Mucosa of stomach (tissue), 1 donor: Measurements from ENCODE around the gene PABPN1.

Experiments used
- H3K27me3 ChIP-seq: one replicate; pipeline ENCODE4 v1.7.0; 2013; ENCODE audit warnings: mild to moderate bottlenecking, low read length; ENCODE audit not compliant: control insufficient read depth, insufficient read depth
- H3K36me3 ChIP-seq: one replicate; pipeline ENCODE4 v1.7.0; 2013; ENCODE audit warnings: low read length; ENCODE audit not compliant: control insufficient read depth, insufficient read depth
- H3K4me1 ChIP-seq: one replicate; pipeline ENCODE4 v1.7.0; 2013; ENCODE audit warnings: mild to moderate bottlenecking, low read length; ENCODE audit not compliant: control insufficient read depth, insufficient read depth
- H3K4me3 ChIP-seq: one replicate; pipeline ENCODE4 v1.7.0; 2013; ENCODE audit warnings: low read length
- H3K9ac ChIP-seq: one replicate; pipeline ENCODE4 v1.7.0; 2013; ENCODE audit warnings: mild to moderate bottlenecking, low read length, moderate library complexity
- H3K9me3 ChIP-seq: one replicate; pipeline ENCODE4 v1.7.0; 2013; ENCODE audit warnings: mild to moderate bottlenecking, low read length, moderate library complexity; ENCODE audit not compliant: control insufficient read depth
- donor health status: Pancreatic carcinoma.

Gene PABPN1

DNA sequence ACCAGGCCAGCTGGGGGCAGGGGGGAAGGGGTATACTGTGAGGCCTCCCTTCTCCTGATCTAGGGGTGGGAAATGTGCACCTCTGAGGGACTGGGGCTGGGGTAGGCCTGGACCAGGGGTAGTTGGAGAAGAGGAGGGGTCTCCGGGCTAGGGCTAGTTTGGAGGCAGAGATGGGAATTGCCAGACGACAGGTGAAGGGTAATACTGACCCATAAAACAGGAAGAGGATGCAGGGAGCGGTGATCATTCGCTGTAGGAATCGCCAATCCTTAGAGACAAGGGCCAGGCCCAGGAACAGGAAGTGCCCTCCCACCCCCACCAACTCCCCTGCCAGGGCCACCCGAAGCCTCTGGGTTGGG, 27.0 kb downstream of the PABPN1 start:
- Histone ChIP-seq H3K9ac (no peak overlapping the region), H3K4me1 (peaks cover 9% of the 10 kb centered on the region), H3K9me3 (no peaks in the 10 kb centered on the region), H3K36me3 (no peaks in the 10 kb centered on the region), H3K4me3 (no peak overlapping the region), H3K27me3 (peaks cover 28% of the 10 kb centered on the region)

DNA sequence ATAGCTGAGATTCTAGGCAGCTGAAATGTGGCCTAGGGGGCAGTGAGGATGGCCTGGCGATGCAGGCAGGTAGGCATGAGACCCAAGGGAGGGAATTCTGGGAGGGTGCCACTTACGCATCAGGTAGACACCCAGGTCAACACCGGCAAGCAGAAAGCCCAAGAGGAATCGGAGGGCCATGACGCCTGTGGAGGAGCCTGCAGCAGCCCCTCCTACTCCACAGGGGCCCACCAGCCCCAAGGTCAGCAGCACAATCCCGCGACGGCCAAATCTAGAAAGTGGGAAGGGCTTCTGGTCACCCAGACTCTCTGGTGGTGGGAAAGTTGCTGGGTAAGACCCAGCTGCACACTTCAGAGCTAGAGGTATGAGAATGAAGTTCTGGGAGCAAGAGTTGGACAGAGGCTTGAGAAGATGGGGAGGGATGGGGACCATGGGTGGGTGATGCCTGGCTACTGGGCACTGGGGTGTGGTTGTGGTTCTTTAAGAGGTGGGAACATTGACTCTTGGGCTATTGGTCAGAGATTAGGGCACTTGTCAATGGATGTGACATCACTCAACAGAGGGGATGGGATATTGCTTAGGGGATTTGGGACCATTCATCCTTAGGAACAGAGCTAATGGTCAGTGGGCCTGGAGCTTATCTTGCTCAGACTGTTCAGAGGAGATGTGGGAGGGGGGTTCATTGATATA, 28.0 kb downstream of the PABPN1 start:
- Histone ChIP-seq H3K27me3 (peaks cover 30% of the 10 kb centered on the region), H3K9me3 (no peaks in the 10 kb centered on the region), H3K36me3 (no peaks in the 10 kb centered on the region), H3K4me1 (peaks cover 9% of the 10 kb centered on the region), H3K9ac (no peak overlapping the region), H3K4me3 (no peak overlapping the region)

DNA sequence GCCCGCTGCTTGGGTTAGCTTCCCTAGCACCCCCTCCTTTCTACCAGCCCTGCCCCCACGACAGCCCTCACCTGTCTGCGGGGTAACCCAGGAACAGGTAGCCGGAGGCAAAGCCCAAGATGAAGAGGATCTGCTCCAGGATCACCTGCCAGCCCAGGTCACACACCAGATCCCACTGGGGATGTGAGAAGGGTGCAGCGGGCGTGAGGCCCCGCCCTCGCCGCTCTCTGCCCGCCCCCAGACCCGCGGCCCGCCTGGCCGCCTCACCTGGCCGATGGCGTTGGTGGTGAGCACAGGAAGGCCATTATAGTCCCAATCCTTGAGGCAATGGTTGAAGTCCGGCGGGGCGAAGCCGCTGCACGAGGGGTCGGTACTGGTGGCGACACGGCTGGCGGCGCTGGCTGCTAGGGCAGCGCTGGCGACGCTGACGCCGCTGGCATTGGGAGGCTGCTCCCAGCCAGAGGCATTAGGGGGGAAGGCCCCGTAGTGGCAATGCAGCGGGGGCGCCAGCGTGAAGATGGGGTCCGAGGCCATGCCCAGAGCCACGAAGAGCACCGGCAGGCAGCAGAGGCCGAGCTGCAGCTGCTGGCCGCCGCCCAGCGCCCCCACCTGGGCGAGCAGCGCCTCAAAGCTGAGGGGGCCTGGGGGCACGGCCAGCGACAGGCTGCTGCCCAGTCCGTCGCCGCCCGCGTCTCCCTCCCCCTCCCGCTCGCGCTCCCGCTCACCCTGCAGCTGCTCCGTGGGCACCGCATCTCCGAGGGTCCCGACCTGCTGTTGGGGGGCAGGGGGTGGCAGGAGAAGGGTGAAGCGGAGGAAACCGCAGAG, 30.6 kb downstream of the PABPN1 start:
- H3K27me3 ChIP-seq = peaks cover 35% of the 10 kb centered on the region
- H3K36me3 ChIP-seq = no peaks in the 10 kb centered on the region
- no peaks in the 10 kb centered on the region for H3K9me3 ChIP-seq
- H3K4me3 ChIP-seq = no peak overlapping the region
- peaks cover 9% of the 10 kb centered on the region for H3K4me1 ChIP-seq
- peak overlapping the region; percentile 44 for H3K9ac ChIP-seq

DNA sequence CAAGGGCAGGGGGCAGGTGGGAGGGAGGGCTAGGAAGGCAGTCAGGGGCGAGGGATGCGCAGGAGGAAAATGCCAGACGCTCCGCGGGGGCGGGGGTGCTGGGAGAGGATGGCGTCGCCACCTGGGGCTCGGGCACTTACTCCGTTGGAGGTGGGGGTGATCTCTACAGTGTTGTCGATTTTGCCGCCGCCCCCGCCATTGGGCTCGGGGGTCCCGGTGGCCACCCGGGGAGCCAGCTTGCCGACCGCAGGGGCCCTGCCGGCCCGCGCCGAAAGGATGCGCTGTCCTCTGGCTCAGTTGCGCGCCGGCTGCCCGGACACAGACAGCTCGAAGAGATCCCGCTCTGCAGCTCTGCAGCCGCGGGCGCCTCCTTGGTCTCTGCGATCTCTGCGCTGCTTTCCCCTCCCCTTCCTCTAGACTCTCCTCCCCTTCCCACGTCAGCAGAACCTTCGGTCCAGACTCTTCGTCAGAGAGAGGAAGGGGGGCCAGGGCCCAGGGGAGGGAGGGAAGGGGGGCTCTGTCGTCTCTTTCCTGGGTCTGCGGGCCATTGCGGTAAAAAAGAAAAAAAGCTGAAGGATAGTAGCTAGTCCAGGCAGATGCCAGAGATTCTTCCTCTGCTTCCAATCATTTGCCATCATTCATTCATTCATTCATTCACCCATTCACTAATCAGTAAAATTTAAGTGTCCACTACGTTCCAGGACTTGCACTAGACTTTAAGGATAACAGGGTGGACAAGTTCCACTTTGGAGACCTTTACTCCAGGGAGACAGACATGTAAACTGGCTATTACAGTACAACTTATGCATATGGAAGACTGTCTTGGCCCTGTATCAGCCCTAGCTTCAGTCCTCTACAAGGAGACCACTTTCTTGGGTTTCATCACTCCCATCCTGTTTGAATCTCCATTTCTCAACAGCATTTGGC, 31.5 kb downstream of the PABPN1 start, which contains the start of gene SLC22A17:
SLC22A17 (minus strand) TSS at position 382 of the 927 bp plus-strand sequence.
- H3K9me3 ChIP-seq = no peaks in the 10 kb centered on the region
- H3K9ac ChIP-seq = peak within 1 kb of the TSS; percentile 44
- H3K4me3 ChIP-seq = peak within 1 kb of the TSS; percentile 7
- peaks cover 9% of the 10 kb centered on the region for H3K4me1 ChIP-seq
- no peaks in the 10 kb centered on the region for H3K36me3 ChIP-seq
- H3K27me3 ChIP-seq = peaks cover 35% of the 10 kb centered on the region

DNA sequence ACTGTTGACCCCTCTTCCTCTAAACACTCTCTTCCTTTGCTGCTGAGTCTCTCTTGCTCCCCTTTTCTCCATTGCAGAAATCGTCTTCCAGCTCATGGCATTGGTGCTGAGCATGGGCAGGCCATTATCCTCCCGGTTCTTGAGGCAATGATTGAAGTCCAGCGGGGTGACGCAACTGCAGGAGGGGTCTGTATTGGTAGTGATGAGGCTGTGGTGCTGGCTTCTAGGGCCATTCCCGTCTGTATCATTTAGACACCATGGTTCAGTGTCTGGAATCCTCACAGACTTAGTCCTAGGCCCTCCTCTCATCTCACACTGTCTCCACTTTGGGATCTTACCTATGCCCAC, 32.1 kb downstream of the PABPN1 start:
- Histone ChIP-seq H3K9ac (no peak overlapping the region), H3K36me3 (no peaks in the 10 kb centered on the region), H3K27me3 (peaks cover 35% of the 10 kb centered on the region), H3K4me3 (no peak overlapping the region), H3K9me3 (no peaks in the 10 kb centered on the region), H3K4me1 (peaks cover 9% of the 10 kb centered on the region)

DNA sequence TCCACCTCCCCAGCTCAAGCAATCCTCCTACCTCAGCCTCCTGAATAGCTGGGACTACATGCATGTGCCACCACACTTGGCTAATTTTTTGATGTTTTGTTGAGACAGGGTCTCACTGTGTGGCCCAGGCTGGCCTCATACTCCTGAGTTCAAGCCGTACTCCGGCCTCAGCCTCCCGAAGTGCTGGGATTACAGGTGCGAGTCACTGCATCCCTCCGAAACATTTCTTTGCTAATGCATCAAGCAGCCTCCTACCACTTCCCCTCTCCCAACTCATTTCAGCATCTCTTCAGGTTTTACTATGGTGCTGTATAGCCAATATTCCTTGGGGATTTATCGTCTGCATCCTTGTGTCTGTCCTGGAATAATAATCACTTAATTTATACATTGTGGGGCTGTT, 33.7 kb downstream of the PABPN1 start:
- Histone ChIP-seq H3K9ac (no peak overlapping the region), H3K27me3 (peaks cover 36% of the 10 kb centered on the region), H3K4me3 (no peak overlapping the region), H3K9me3 (no peaks in the 10 kb centered on the region), H3K4me1 (peaks cover 9% of the 10 kb centered on the region), H3K36me3 (no peaks in the 10 kb centered on the region)

DNA sequence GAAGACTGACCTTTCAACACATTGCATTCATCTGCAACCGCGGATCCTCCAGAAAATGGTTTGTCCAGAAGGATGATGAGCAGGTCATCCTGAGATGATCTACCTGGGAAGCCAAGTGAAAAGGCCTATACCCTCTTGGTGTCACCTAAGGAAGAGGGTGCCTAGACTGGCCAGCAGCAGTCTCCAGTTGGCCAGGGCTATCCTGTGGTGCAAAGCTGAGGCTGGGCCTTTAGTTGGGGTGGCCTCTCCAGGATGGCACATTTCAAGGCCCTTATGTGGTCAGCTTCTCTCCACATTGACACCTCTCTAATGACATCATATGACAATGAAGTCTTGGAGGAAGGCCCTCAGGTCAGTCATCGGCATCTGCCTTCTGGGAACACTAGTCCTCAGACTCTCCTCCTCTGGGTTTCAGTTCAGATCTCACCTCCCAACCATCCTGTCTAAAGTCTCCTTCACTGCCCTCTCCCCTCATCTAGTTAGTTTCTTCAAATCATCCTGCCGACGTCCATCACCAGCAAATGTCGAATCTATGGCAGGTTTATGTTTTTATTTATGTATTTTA, 34.7 kb downstream of the PABPN1 start:
- Histone ChIP-seq H3K9ac (no peak overlapping the region), H3K36me3 (no peaks in the 10 kb centered on the region), H3K9me3 (no peaks in the 10 kb centered on the region), H3K27me3 (peaks cover 34% of the 10 kb centered on the region), H3K4me1 (peaks cover 9% of the 10 kb centered on the region), H3K4me3 (no peak overlapping the region)

DNA sequence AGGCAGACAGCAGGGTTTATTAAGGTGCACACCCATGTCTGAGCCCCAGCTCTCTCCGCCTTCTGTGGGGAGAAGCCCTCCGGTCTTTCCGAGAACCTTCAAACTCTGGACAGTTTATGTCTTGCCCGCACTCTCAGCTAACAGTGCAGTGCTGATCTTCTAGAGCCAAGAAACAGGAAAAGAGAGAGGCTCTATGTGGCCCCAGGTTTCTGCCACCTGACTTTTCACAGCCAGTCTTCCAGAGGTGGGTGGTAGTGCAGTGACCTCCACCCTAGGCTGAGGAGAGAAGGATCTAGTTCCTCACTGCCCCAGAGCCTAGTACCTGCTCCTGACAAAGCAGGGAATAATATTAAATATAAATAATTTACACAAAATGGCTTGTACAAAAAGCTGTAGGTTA, 35.4 kb downstream of the PABPN1 start:
- H3K9ac ChIP-seq = no peak overlapping the region
- H3K4me1 ChIP-seq = peaks cover 8% of the 10 kb centered on the region
- H3K27me3 ChIP-seq = peaks cover 27% of the 10 kb centered on the region
- no peaks in the 10 kb centered on the region for H3K36me3 ChIP-seq
- no peaks in the 10 kb centered on the region for H3K9me3 ChIP-seq
- no peak overlapping the region for H3K4me3 ChIP-seq

DNA sequence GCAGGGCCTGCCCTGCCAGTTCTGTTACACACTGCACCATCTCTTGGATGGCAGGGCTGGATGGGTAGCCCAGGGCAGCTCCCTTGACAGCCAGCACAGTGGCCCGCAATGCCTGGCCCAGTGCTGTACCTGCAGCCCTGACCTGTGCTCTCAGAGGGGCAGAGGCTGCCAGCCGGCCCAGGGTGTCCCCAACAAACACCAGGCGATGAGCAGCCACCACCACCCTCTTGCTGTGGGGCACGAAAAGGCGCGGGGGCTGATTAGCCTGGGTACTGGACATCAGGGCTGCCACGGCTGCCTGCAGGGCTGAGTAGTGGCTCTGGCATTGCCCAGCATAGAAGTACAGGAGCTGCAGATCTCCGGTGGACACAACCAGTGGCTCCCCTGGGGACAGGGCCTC, 36.0 kb downstream of the PABPN1 start:
- Histone ChIP-seq H3K4me3 (no peak overlapping the region), H3K4me1 (peaks cover 4% of the 10 kb centered on the region), H3K9me3 (no peaks in the 10 kb centered on the region), H3K27me3 (peaks cover 21% of the 10 kb centered on the region), H3K9ac (no peak overlapping the region), H3K36me3 (no peaks in the 10 kb centered on the region)

DNA sequence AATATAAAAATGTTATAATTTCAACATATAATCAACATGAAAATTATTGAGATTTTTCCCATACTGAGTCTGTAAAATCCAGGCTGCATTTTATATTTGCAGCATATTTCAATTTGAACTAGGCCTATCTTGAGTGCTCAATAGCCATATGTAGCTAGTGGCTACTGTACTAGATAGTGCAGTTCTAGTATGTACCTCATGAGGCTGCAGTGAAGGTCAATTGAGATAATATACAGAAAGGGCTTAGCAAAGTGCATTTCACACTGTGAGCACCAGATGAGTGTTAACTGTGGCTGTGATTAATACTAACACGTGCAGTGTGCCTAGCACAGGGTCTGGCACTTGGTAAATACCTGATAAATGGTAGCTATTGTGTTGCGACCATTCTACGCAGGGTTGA, 36.8 kb downstream of the PABPN1 start:
- Histone ChIP-seq H3K4me3 (no peak overlapping the region), H3K9ac (no peak overlapping the region), H3K4me1 (peaks cover 1% of the 10 kb centered on the region), H3K36me3 (no peaks in the 10 kb centered on the region), H3K27me3 (peaks cover 13% of the 10 kb centered on the region), H3K9me3 (no peaks in the 10 kb centered on the region)

DNA sequence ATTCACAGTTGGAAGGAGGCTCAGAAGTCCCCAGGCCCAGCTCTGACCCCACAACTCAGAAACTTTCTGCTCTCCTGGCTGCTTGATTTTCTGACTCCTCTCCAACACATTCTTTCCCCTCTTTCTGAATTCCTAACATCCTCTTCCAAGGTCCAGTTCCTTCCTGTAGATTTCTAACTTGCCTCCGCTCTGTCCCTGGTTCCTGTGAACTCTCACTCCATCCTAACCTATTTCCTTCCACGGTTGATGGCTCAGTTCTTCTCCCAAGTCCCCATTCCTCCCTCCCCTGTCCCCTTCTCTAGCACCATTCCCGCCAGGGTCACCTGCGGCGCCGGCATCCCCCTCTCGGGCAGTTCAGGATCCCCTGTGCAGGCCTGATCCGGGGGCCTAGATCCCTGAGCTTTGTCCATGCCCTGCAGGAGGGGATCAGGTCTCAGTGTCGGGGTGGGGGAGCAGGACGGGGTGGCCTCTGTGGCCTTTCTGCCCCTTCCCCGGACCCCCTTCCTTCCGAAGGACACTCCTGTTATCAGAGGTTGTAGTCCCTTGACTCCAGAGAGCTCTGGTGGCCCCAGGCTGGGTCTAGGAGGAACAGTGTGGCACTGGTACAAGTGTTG, 37.4 kb downstream of the PABPN1 start:
- Histone ChIP-seq H3K27me3 (peaks cover 8% of the 10 kb centered on the region), H3K4me3 (no peak overlapping the region), H3K4me1 (no peaks in the 10 kb centered on the region), H3K36me3 (no peaks in the 10 kb centered on the region), H3K9ac (no peak overlapping the region), H3K9me3 (no peaks in the 10 kb centered on the region)
